SK-N-SH (cell line): Measurements from ENCODE around the gene APBA2.

Source experiments
- CTCF ChIP-seq: fragments of 200-600 bp; sonication (generic); IDR thresholded peaks from 2 replicates; pipeline ENCODE4 v1.6.1; 2017; ENCODE audit warnings: antibody characterized with exemption, mild to moderate bottlenecking, moderate library complexity
- GATA2 ChIP-seq: sonication (generic); formaldehyde crosslinking; IDR thresholded peaks from 2 replicates; pipeline ENCODE4 v1.5.0; 2020; ENCODE audit warnings: mild to moderate bottlenecking, missing genetic modification reagents
- JUND ChIP-seq: IDR thresholded peaks from 2 replicates; pipeline ENCODE4 v1.4.0; 2012
- NFIC ChIP-seq: IDR thresholded peaks from 2 replicates; pipeline ENCODE4 v1.4.0; 2012; ENCODE audit warnings: borderline replicate concordance
- POLR2AphosphoS5 ChIP-seq: IDR thresholded peaks from 2 replicates; pipeline ENCODE4 v1.6.1; 2012; ENCODE audit warnings: low read depth, low read length
- SIN3A ChIP-seq: IDR thresholded peaks from 2 replicates; pipeline ENCODE4 v1.6.1; 2012; ENCODE audit warnings: low read depth, mild to moderate bottlenecking, low read length, moderate library complexity, borderline replicate concordance
- SMC3 ChIP-seq: IDR thresholded peaks from 2 replicates; pipeline ENCODE4 v1.6.1; 2012; ENCODE audit warnings: low read depth, low read length, improper control_type of control experiment

GRCh38 chr15:28992336-28992864 lies 106.6 kb downstream of the APBA2 start:
- no peak for TF ChIP-seq CTCF
- no peak for TF ChIP-seq JUND
- no peak for TF ChIP-seq SMC3
- TF ChIP-seq NFIC, result no peak
- no peak for TF ChIP-seq SIN3A
- TF ChIP-seq GATA2 (CRISPR knock-in tag), result no peak
- TF ChIP-seq POLR2AphosphoS5, result no peak
